HCT116 (cell line): Measurements from ENCODE around the gene TTLL3. TPM values are rescaled to one million over a fixed set of nuclear protein-coding genes. Genes with fewer than 3 reads are reported as not detected.

Source experiments
- ATAC-seq: fragments of 200-7000 bp; cut with Tn5 transposase; 2 replicates; pipeline ENCODE4 v1.9.1; 2020; ENCODE audit warnings: mild to moderate bottlenecking, moderate library complexity
- BruUV-seq: library from RNA; stranded (reverse); fragments of 400-500 nt; replicated peaks from 2 replicates; lab custom pipeline; 2021; lab: Mats Ljungman, UMichigan
- CTCF ChIA-PET: fragments of 300-600 bp; sonication (Branson Sonifier 250); formaldehyde crosslinking; loops from one replicate; lab custom pipeline; 2021; ENCODE audit warnings: antibody characterized with exemption; lab: Charles Lee
- POLR2A ChIA-PET: fragments of 300-600, 350-600 bp; sonication (Branson Sonifier 250); formaldehyde crosslinking; loops from one replicate; lab custom pipeline; 2021; ENCODE audit warnings: antibody characterized with exemption; lab: Charles Lee
- RAD21 ChIA-PET, 2 experiments: fragments of 300-600 bp; sonication (Branson Sonifier 250); formaldehyde crosslinking; loops; one replicate each; lab custom pipeline; 2023; ENCODE audit warnings: low total read pairs in 2 of 2; ENCODE audit not compliant: uncharacterized antibody in 2 of 2, unreplicated experiment in 2 of 2, low non-redundant PET in 1 of 2; lab: Charles Lee
- DNase-seq: peaks from one replicate; pipeline ENCODE4 v3.0.0-alpha.2; 2010; ENCODE audit warnings: low read depth, low spot score
- H2AFZ ChIP-seq: fragments of 200-600 bp; shearing (Covaris generic), sonication (generic); 2 replicates; pipeline ENCODE4 v1.6.1; 2017; ENCODE audit warnings: low read depth, mixed run types, mixed read lengths, antibody characterized with exemption, low read length; ENCODE audit not compliant: poor library complexity, severe bottlenecking
- H3K27ac ChIP-seq: 2 replicates; pipeline ENCODE4 v1.5.1; 2012; ENCODE audit warnings: low read depth, low read length
- H3K27me3 ChIP-seq: fragments of 200-600 bp; sonication (generic); 2 replicates; pipeline ENCODE4 v1.6.1; 2016; ENCODE audit warnings: mixed run types, low read length, mixed read lengths; ENCODE audit not compliant: insufficient read depth
- H3K36me3 ChIP-seq, 2 experiments: fragments of 200-500 bp in 1 of 2; fragments of 200-600 bp in 1 of 2; sonication (Bioruptor generic) in 1 of 2; sonication (generic) in 1 of 2; 2 replicates each; pipeline versions ENCODE4 v1.5.1 to v1.6.1; 2014 to 2016; ENCODE audit warnings: low read length in 2 of 2, inconsistent platforms in 1 of 2, mixed read lengths in 1 of 2, mixed run types in 1 of 2; ENCODE audit not compliant: insufficient read depth in 2 of 2, control insufficient read depth in 1 of 2
- H3K4me1 ChIP-seq, 2 experiments: fragments of 200-600 bp in 1 of 2; sonication (generic) in 1 of 2; 2 replicates each; pipeline versions ENCODE4 v1.5.1 to v1.6.1; 2012 to 2017; ENCODE audit warnings: low read length in 2 of 2, inconsistent platforms in 1 of 2, mild to moderate bottlenecking in 1 of 2, mixed read lengths in 1 of 2, mixed run types in 1 of 2, moderate library complexity in 1 of 2; ENCODE audit not compliant: insufficient read depth in 2 of 2, control insufficient read depth in 1 of 2
- H3K4me2 ChIP-seq: fragments of 200-600 bp; sonication (generic); 2 replicates; pipeline ENCODE4 v1.6.1; 2017; ENCODE audit warnings: mixed run types, low read length, mixed read lengths
- H3K4me3 ChIP-seq, 2 experiments: fragments of 200-600 bp in 1 of 2; sonication (generic) in 1 of 2; replicated peaks in 1 of 2; 2 replicates each; pipeline ENCODE4 v1.5.1; 2011 to 2016; ENCODE audit warnings: low read length in 2 of 2, control low read depth in 1 of 2, low read depth in 1 of 2, mild to moderate bottlenecking in 1 of 2, mixed read lengths in 1 of 2, mixed run types in 1 of 2
- H3K79me2 ChIP-seq: fragments of 200-600 bp; sonication (generic); 2 replicates; pipeline ENCODE4 v1.6.1; 2017; ENCODE audit warnings: mild to moderate bottlenecking, mixed run types, low read length, moderate library complexity, mixed read lengths; ENCODE audit not compliant: insufficient read depth
- H3K9ac ChIP-seq: fragments of 200-600 bp; sonication (generic); 2 replicates; pipeline ENCODE4 v1.6.1; 2016; ENCODE audit warnings: low read length, mixed read lengths
- H3K9me2 ChIP-seq: fragments of 200-600 bp; sonication (generic), shearing (Covaris generic); 2 replicates; pipeline ENCODE4 v1.6.1; 2017; ENCODE audit warnings: mixed run types, mild to moderate bottlenecking, moderate library complexity; ENCODE audit not compliant: insufficient read depth
- H3K9me3 ChIP-seq, 2 experiments: fragments of 200-500 bp in 1 of 2; fragments of 200-600 bp in 1 of 2; sonication (Bioruptor generic) in 1 of 2; sonication (generic) in 1 of 2; 2 replicates each; pipeline ENCODE4 v1.6.1; 2014 to 2017; ENCODE audit warnings: low read length in 2 of 2, mixed read lengths in 2 of 2, inconsistent platforms in 1 of 2, low read depth in 1 of 2, mild to moderate bottlenecking in 1 of 2, mixed run types in 1 of 2, moderate library complexity in 1 of 2; ENCODE audit not compliant: control insufficient read depth in 1 of 2, insufficient read depth in 1 of 2
- H4K20me1 ChIP-seq: fragments of 200-600 bp; sonication (generic), shearing (Covaris generic); 2 replicates; pipeline ENCODE4 v1.6.1; 2017; ENCODE audit warnings: mixed run types, mild to moderate bottlenecking, moderate library complexity; ENCODE audit not compliant: insufficient read depth
- ATF3 ChIP-seq: IDR thresholded peaks from 2 replicates; pipeline ENCODE4 v1.6.1; 2012
- CBX3 ChIP-seq: IDR thresholded peaks from 2 replicates; pipeline ENCODE4 v1.6.1; 2012; ENCODE audit warnings: low read depth
- CEBPB ChIP-seq: IDR thresholded peaks from 2 replicates; pipeline ENCODE4 v1.6.1; 2012; ENCODE audit warnings: low read depth
- CTCF ChIP-seq, 3 experiments: fragments of 200-600 bp in 1 of 3; sonication (generic) in 1 of 3; IDR thresholded peaks in 2 of 3; conservative IDR thresholded peaks in 1 of 3; 2 replicates each; pipeline ENCODE4 v1.5.1; 2012 to 2017; ENCODE audit warnings: low read depth in 2 of 3, low read length in 2 of 3, antibody characterized with exemption in 1 of 3, borderline replicate concordance in 1 of 3, control low read depth in 1 of 3, mild to moderate bottlenecking in 1 of 3, mixed read lengths in 1 of 3, mixed run types in 1 of 3, moderate library complexity in 1 of 3; ENCODE audit not compliant: insufficient read depth in 1 of 3
- EGR1 ChIP-seq: IDR thresholded peaks from 2 replicates; pipeline ENCODE4 v1.6.1; 2012; ENCODE audit warnings: low read depth
- ELF1 ChIP-seq: IDR thresholded peaks from 2 replicates; pipeline ENCODE4 v1.6.1; 2012; ENCODE audit warnings: low read depth, borderline replicate concordance
- EZH2 ChIP-seq: fragments of 200-600 bp; sonication (generic); IDR thresholded peaks from 2 replicates; pipeline ENCODE4 v1.6.1; 2017; ENCODE audit warnings: antibody characterized with exemption, mixed run types
- JUND ChIP-seq: IDR thresholded peaks from 2 replicates; pipeline ENCODE4 v1.6.1; 2012
- MAX ChIP-seq: IDR thresholded peaks from 2 replicates; pipeline ENCODE4 v1.6.1; 2012
- POLR2A ChIP-seq: IDR thresholded peaks from 2 replicates; pipeline ENCODE4 v1.7.0; 2011; ENCODE audit warnings: borderline replicate concordance; ENCODE audit not compliant: insufficient read depth, insufficient read length; ENCODE audit errors: extremely low read depth
- RAD21 ChIP-seq: IDR thresholded peaks from 2 replicates; pipeline ENCODE4 v1.6.1; 2012; ENCODE audit warnings: low read depth, mild to moderate bottlenecking
- SIN3A ChIP-seq: IDR thresholded peaks from 2 replicates; pipeline ENCODE4 v1.6.1; 2012; ENCODE audit warnings: low read depth
- TCF7L2 ChIP-seq: IDR thresholded peaks from 2 replicates; pipeline ENCODE4 v1.7.0; 2011; ENCODE audit warnings: borderline replicate concordance, inconsistent platforms; ENCODE audit not compliant: insufficient read depth, insufficient read length; ENCODE audit errors: extremely low read depth
- YY1 ChIP-seq: IDR thresholded peaks from 2 replicates; pipeline ENCODE4 v1.6.1; 2011; ENCODE audit warnings: low read length, low read depth, moderate library complexity, mild to moderate bottlenecking; ENCODE audit not compliant: insufficient replicate concordance; ENCODE audit errors: extremely low read depth
- ZBTB33 ChIP-seq: IDR thresholded peaks from 2 replicates; pipeline ENCODE4 v1.6.1; 2011; ENCODE audit warnings: mild to moderate bottlenecking, low read length, moderate library complexity; ENCODE audit not compliant: insufficient replicate concordance; ENCODE audit errors: extremely low read depth
- intact Hi-C: fragments of 100-400 bp; cut with micrococcal nuclease; formaldehyde crosslinking; loops from 2 replicates; pipeline ENCODE4 v1.10.0; 2022
- total RNA-seq: library from RNA; stranded (reverse); gene quantifications from one replicate; pipeline ENCODE4 v1.2.1, GENCODE V29; 2021; ENCODE audit not compliant: unreplicated experiment

Gene TTLL3
- total RNA-seq, 1 experiment from 2014 or later, result 40.3 TPM

GRCh38 chr3:9861201-9861600, 51.1 kb downstream of the TTLL3 start (continued):
- no peak for TF ChIP-seq CEBPB
- TF ChIP-seq, all 23 proteins: peak for 0

GRCh38 chr3:9861626-9862130, 51.6 kb downstream of the TTLL3 start:
- Histone ChIP-seq H2AFZ (no peak overlapping the region), H3K4me2 (no peak overlapping the region), H3K4me3 (no peak overlapping the region), H3K27ac (no peak overlapping the region), H3K4me1 (peaks cover 0 to 11% of the 10 kb centered on the region in 2 experiments; a peak in 1 of 4 replicates), H3K27me3 (no peaks in the 10 kb centered on the region), H3K79me2 (no peaks in the 10 kb centered on the region), H3K36me3 (no peaks in the 10 kb centered on the region), H3K9me3 (no peaks in the 10 kb centered on the region), H3K9me2 (no peaks in the 10 kb centered on the region), H3K9ac (no peak overlapping the region), H4K20me1 (no peaks in the 10 kb centered on the region)
- BruUV-seq, result no TSS peak
- RAD21 ChIA-PET, result interaction anchor here in 1 of 2 experiments (0.8 kb wide), 1 partner anchor 133 kb away, joined by 5 read pairs; no protein-coding TSS in a partner anchor
- TF ChIP-seq TCF7L2 (no peak), JUND (no peak), ELF1 (no peak), SIN3A (no peak), CBX3 (no peak), ZBTB33 (no peak), ATF3 (no peak), YY1 (no peak), RAD21 (no peak), EZH2 (no peak), MAX (no peak), CTCF (IDR thresholded peaks at IDR 0.05 in 2 of 3, conservative IDR thresholded peaks at IDR 0.05 in 1 of 3; ENCODE audit: borderline replicate concordance in 1 of 3, insufficient read depth in 1 of 3, low read depth in 2 of 3, low read length in 2 of 3) (no peak), EGR1 (no peak), POLR2A (no peak)
- ATAC-seq (no peak), DNase-seq (no peak)
- CTCF ChIA-PET, result no interaction called here
- POLR2A ChIA-PET, result no interaction called here
- intact Hi-C loops, result no loop called here
